K562 (cell line): ENCODE data around the gene ZFP36. TPM values are rescaled to one million over a fixed set of nuclear protein-coding genes. Genes with fewer than 3 reads are reported as not detected.

ENCODE experiments used
- CCNT2 ChIP-seq: IDR thresholded peaks from 2 replicates; pipeline ENCODE4 v1.6.1; 2011; ENCODE audit warnings: borderline replicate concordance, low read depth, mild to moderate bottlenecking, moderate library complexity, mixed read lengths, low read length; ENCODE audit not compliant: insufficient read length; ENCODE audit errors: extremely low read depth
- DLX4 ChIP-seq: fragments of 250-450 bp; sonication (Bioruptor Pico); IDR thresholded peaks from 2 replicates; pipeline ENCODE4 v1.6.1; 2021; ENCODE audit warnings: mild to moderate bottlenecking
- RBM17 ChIP-seq: fragments of 200-400 bp; formaldehyde crosslinking; IDR thresholded peaks from 2 replicates; pipeline ENCODE4 v1.6.1; 2017; ENCODE audit warnings: low read depth, mild to moderate bottlenecking, low read length, borderline replicate concordance
- TGIF2 ChIP-seq: sonication (generic); formaldehyde crosslinking; IDR thresholded peaks from 2 replicates; pipeline ENCODE4 v1.8.1; 2022; ENCODE audit warnings: mild to moderate bottlenecking, missing genetic modification reagents, moderate library complexity
- THRB ChIP-seq: fragments of 450-650 bp; formaldehyde crosslinking; conservative IDR thresholded peaks from 2 replicates; pipeline ENCODE4 v1.4.0; 2022; ENCODE audit warnings: mild to moderate bottlenecking, missing genetic modification characterization
- ZBTB12 ChIP-seq: fragments of 250-450 bp; sonication (Bioruptor Pico); IDR thresholded peaks from 2 replicates; pipeline ENCODE4 v1.4.0; 2020
- ZBTB43 ChIP-seq: sonication (generic); formaldehyde crosslinking; IDR thresholded peaks from 2 replicates; pipeline ENCODE4 v1.8.0; 2023; ENCODE audit warnings: mild to moderate bottlenecking, missing genetic modification reagents
- ZBTB7A ChIP-seq: IDR thresholded peaks from 2 replicates; pipeline ENCODE4 v1.6.1; 2011; ENCODE audit warnings: low read depth, mild to moderate bottlenecking, low read length, moderate library complexity, borderline replicate concordance; ENCODE audit not compliant: control insufficient read depth
- ZKSCAN3 ChIP-seq: fragments of 250-450 bp; sonication (Bioruptor Pico); IDR thresholded peaks from 2 replicates; pipeline ENCODE4 v1.4.0; 2020
- ZNF24 ChIP-seq: fragments of 450-650 bp; IDR thresholded peaks from 2 replicates; pipeline ENCODE4 v1.6.1; 2016
- ZNF445 ChIP-seq: fragments of 250-450 bp; sonication (Bioruptor Pico); IDR thresholded peaks from 2 replicates; pipeline ENCODE4 v1.4.0; 2020; ENCODE audit warnings: low read depth, mild to moderate bottlenecking, moderate library complexity
- ZNF780A ChIP-seq: fragments of 250-450 bp; sonication (Bioruptor Pico); IDR thresholded peaks from 2 replicates; pipeline ENCODE4 v1.5.0; 2021; ENCODE audit warnings: mild to moderate bottlenecking
- polyA plus RNA-seq, 8 experiments: library from polyadenylated mRNA; depleted of rRNA in 4 of 8; stranded (reverse) in 5 of 8; unstranded in 3 of 8; fragments of >200 nt; fragmentation: Nextera tagmentation in 2 of 8; fragmentation: Illumina TruSeq in 1 of 8; extraction: Ambion mirVana in 2 of 8; extraction: Trizol in 1 of 8; gene quantifications; 2 replicates each; pipeline versions ENCODE4 v1.2.1 to v1.2.3, GENCODE V29; 2011 to 2014; ENCODE audit warnings: inconsistent platforms in 1 of 8, missing spikeins in 1 of 8
- total RNA-seq, 7 experiments: library from RNA; depleted of rRNA in 6 of 7; stranded (reverse); fragments of >200 nt in 6 of 7; fragmentation: Illumina TruSeq in 2 of 7; extraction: Trizol in 2 of 7; gene quantifications; 2 replicates each; pipeline versions ENCODE4 v1.2.1 to v1.2.3, GENCODE V29; 2011 to 2021; ENCODE audit warnings: low replicate concordance in 1 of 7

ZFP36 gene
- total and polyA plus RNA-seq, 9 of the 15 experiments (the other 6 are each of a cell fraction or from before 2014, with no cell fraction given), result 1.0 to 20.1 (median 3.5) TPM

- TF ChIP-seq CCNT2, result peak; percentile 55
- no peak for TF ChIP-seq TGIF2
- no peak for TF ChIP-seq ZBTB43 (CRISPR knock-in tag)
- TF ChIP-seq ZBTB7A, result peak; percentile 88
- no peak for TF ChIP-seq RBM17
- no peak for TF ChIP-seq ZKSCAN3 (CRISPR knock-in tag)
- TF ChIP-seq THRB (CRISPR knock-in tag), result peak; percentile 96
- no peak for TF ChIP-seq ZNF24
- TF ChIP-seq ZBTB12 (CRISPR knock-in tag), result no peak
- TF ChIP-seq DLX4 (CRISPR knock-in tag), result no peak
- no peak for TF ChIP-seq ZNF445
- no peak for TF ChIP-seq ZNF780A (CRISPR knock-in tag)
These were observed 3.6 kb downstream of the ZFP36 start (continued) for GRCh38 chr19:39410017-39410830.
